Smooth muscle cell (in vitro differentiated cells): ENCODE measurements around the gene POLD4. TPM values are rescaled to one million over a fixed set of nuclear protein-coding genes. Genes with fewer than 3 reads are reported as not detected.
A peak's percentile ranks its signal among the peaks of the same experiment; 100 is the strongest.

ENCODE experiments used
- DNase-seq: peaks from one replicate; lab custom pipeline; 2025; ENCODE audit not compliant: unreplicated experiment; lab: John Stamatoyannopoulos, UW
- H2AFZ ChIP-seq: fragments of 200-600 bp; sonication (generic); 2 replicates; pipeline ENCODE4 v1.6.0; 2016; ENCODE audit warnings: antibody characterized with exemption, low read depth, mild to moderate bottlenecking
- H3F3A ChIP-seq: fragments of 200-600 bp; sonication (generic); 2 replicates; pipeline ENCODE4 v1.6.0; 2017; ENCODE audit warnings: antibody characterized with exemption, low read depth
- H3K27ac ChIP-seq: fragments of 200-600 bp; sonication (generic); 2 replicates; pipeline ENCODE4 v1.5.1; 2016; ENCODE audit warnings: low read depth, mild to moderate bottlenecking
- H3K27me3 ChIP-seq: fragments of 200-600 bp; sonication (generic); 2 replicates; pipeline ENCODE4 v1.6.1; 2016; ENCODE audit warnings: low read depth, mild to moderate bottlenecking
- H3K36me3 ChIP-seq: fragments of 200-600 bp; sonication (generic); 2 replicates; pipeline ENCODE4 v1.5.1; 2016; ENCODE audit warnings: low read depth
- H3K4me1 ChIP-seq: fragments of 200-600 bp; sonication (generic); 2 replicates; pipeline ENCODE4 v1.5.1; 2016; ENCODE audit warnings: low read depth
- H3K4me2 ChIP-seq: fragments of 200-600 bp; sonication (generic); 2 replicates; pipeline ENCODE4 v1.6.0; 2016; ENCODE audit warnings: mild to moderate bottlenecking
- H3K4me3 ChIP-seq: fragments of 200-600 bp; sonication (generic); 2 replicates; pipeline ENCODE4 v1.5.1; 2016; ENCODE audit warnings: mild to moderate bottlenecking
- H3K79me2 ChIP-seq: fragments of 200-600 bp; sonication (generic); 2 replicates; pipeline ENCODE4 v1.6.0; 2016; ENCODE audit warnings: low read depth, mild to moderate bottlenecking
- H3K9ac ChIP-seq: fragments of 200-600 bp; sonication (generic); 2 replicates; pipeline ENCODE4 v1.6.0; 2016; ENCODE audit warnings: low read depth
- H3K9me3 ChIP-seq: fragments of 200-600 bp; sonication (generic); replicated peaks from 2 replicates; pipeline ENCODE4 v1.5.1; 2016; ENCODE audit warnings: low read depth
- H4K20me1 ChIP-seq: fragments of 200-600 bp; sonication (generic); 2 replicates; pipeline ENCODE4 v1.6.0; 2016; ENCODE audit warnings: low read depth
- CTCF ChIP-seq: fragments of 200-600 bp; sonication (generic); IDR thresholded peaks from 2 replicates; pipeline ENCODE4 v1.5.1; 2017; ENCODE audit warnings: borderline replicate concordance, mild to moderate bottlenecking, antibody characterized with exemption; ENCODE audit not compliant: insufficient read depth, poor library complexity, severe bottlenecking
- WGBS: methylation state at CpG from one replicate; pipeline ENCODE4 v1.1.7; 2016; ENCODE audit warnings: low lambda C conversion rate; 5-methylcytosine and 5-hydroxymethylcytosine counted together
- polyA plus RNA-seq: library from polyadenylated mRNA; unstranded; fragments of >200 nt; fragmentation: Nextera tagmentation; extraction: Ambion mirVana; gene quantifications from 2 replicates; pipeline ENCODE4 v1.2.1, GENCODE V29; 2016
- total RNA-seq: library from RNA; depleted of rRNA; stranded (reverse); fragments of >200 nt; gene quantifications from 2 replicates; pipeline ENCODE4 v1.2.3, GENCODE V29; 2014

POLD4 gene
- total and polyA plus RNA-seq, 2 experiments from 2014 or later: 61.4 to 113 TPM

- Histone ChIP-seq H3K27me3 (no peaks in the 10 kb centered on the region), H3K4me1 (peaks cover 12% of the 10 kb centered on the region), H3K79me2 (no peaks in the 10 kb centered on the region), H3K4me2 (peak overlapping the region; percentile 88), H3K36me3 (no peaks in the 10 kb centered on the region), H3K9ac (no peak overlapping the region), H3F3A (no peaks in the 10 kb centered on the region), H2AFZ (no peak overlapping the region), H3K4me3 (peak overlapping the region; percentile 94), H3K27ac (no peak overlapping the region), H4K20me1 (peaks cover 2% of the 10 kb centered on the region), H3K9me3 (no peaks in the 10 kb centered on the region)
- 81% methylated on average over 14 of the region's 14 CpGs for WGBS
- no peak for DNase-seq
- TF ChIP-seq CTCF: no peak
Measured at GRCh38 chr11:67304511-67305113, 48.7 kb downstream of the POLD4 start.

GRCh38 chr11:67303835-67304411 lies 49.4 kb downstream of the POLD4 start:
- peak overlapping the region; percentile 94 for H3K4me3 ChIP-seq
- H3K27me3 ChIP-seq: no peaks in the 10 kb centered on the region
- H3K27ac ChIP-seq: no peak overlapping the region
- H3K79me2 ChIP-seq: no peaks in the 10 kb centered on the region
- H3K9ac ChIP-seq: peak overlapping the region; percentile 64
- DNase-seq: no peak
- no peaks in the 10 kb centered on the region for H3K36me3 ChIP-seq
- H3K4me1 ChIP-seq: peaks cover 12% of the 10 kb centered on the region
- H4K20me1 ChIP-seq: peaks cover 8% of the 10 kb centered on the region
- no peaks in the 10 kb centered on the region for H3K9me3 ChIP-seq
- no peak overlapping the region for H2AFZ ChIP-seq
- WGBS: 4% methylated on average over 26 of the region's 43 CpGs
- TF ChIP-seq CTCF: no peak
- peak overlapping the region; percentile 88 for H3K4me2 ChIP-seq
- H3F3A ChIP-seq: no peaks in the 10 kb centered on the region

- Histone ChIP-seq H3K27ac (no peak within 1 kb of the TSS), H3F3A (no peaks in the 10 kb centered on the region), H3K4me2 (peak within 1 kb of the TSS; percentile 88), H3K4me1 (peaks cover 12% of the 10 kb centered on the region), H3K36me3 (no peaks in the 10 kb centered on the region), H3K27me3 (no peaks in the 10 kb centered on the region), H2AFZ (no peak within 1 kb of the TSS), H3K4me3 (peak within 1 kb of the TSS; percentile 94), H4K20me1 (peaks cover 15% of the 10 kb centered on the region), H3K9ac (peak within 1 kb of the TSS; percentile 64), H3K79me2 (no peaks in the 10 kb centered on the region), H3K9me3 (no peaks in the 10 kb centered on the region)
- DNase-seq: no peak
- TF ChIP-seq CTCF: no peak
- under 1% methylated on average over 26 of the region's 65 CpGs for WGBS
Measured at GRCh38 chr11:67303132-67303834, 50.1 kb downstream of the POLD4 start, which contains the start of gene SSH3. Gene SSH3, plus strand, starts transcription at chr11:67303530. Its CDS starts 96 bp downstream, at chr11:67303626.
